Natural killer cell (primary cell): ENCODE results near the gene DNAH2. TPM values are rescaled to one million over a fixed set of nuclear protein-coding genes. Genes with fewer than 3 reads are reported as not detected.

ENCODE experiments used
- ATAC-seq, 3 donors: fragments of 150-1000 bp in 2 of 3; fragments of 200-7000 bp in 1 of 3; cut with Tn5 transposase; 1 replicate in 1 of 3; 2 replicates in 2 of 3; pipeline ENCODE4 v1.10.0; 2021; ENCODE audit warnings: mild to moderate bottlenecking in 2 of 3, moderate library complexity in 2 of 3
- DNase-seq, 2 donors: peaks; one replicate each; pipeline versions ENCODE4 v3.0.0 to v3.0.0-alpha.2; 2013 to 2021; ENCODE audit warnings: mixed read lengths in 1 of 2
- H3K27ac ChIP-seq: one replicate; pipeline ENCODE4 v1.5.1; 2013; ENCODE audit warnings: mild to moderate bottlenecking, low read length
- H3K27me3 ChIP-seq: one replicate; pipeline ENCODE4 v1.6.1; 2013; ENCODE audit warnings: low read length; ENCODE audit not compliant: control insufficient read depth, insufficient read depth
- H3K36me3 ChIP-seq: one replicate; pipeline ENCODE4 v1.6.1; 2013; ENCODE audit warnings: low read length; ENCODE audit not compliant: control insufficient read depth, insufficient read depth
- H3K4me1 ChIP-seq: one replicate; pipeline ENCODE4 v1.6.1; 2013; ENCODE audit warnings: low read length; ENCODE audit not compliant: control insufficient read depth, insufficient read depth
- H3K4me3 ChIP-seq: one replicate; pipeline ENCODE4 v1.5.1; 2013; ENCODE audit warnings: low read length
- H3K9me3 ChIP-seq: one replicate; pipeline ENCODE4 v1.6.1; 2013; ENCODE audit warnings: low read length; ENCODE audit not compliant: control insufficient read depth, insufficient read depth
- H3K27ac Mint-ChIP-seq, 2 donors: one replicate each; pipeline ENCODE4 v1.8.0; 2022; ENCODE audit warnings: mild to moderate bottlenecking in 2 of 2, mixed read lengths in 2 of 2, moderate library complexity in 1 of 2
- H3K27me3 Mint-ChIP-seq, 2 donors: one replicate each; pipeline ENCODE4 v1.8.0; 2022; ENCODE audit warnings: low read depth in 2 of 2, mixed read lengths in 2 of 2
- H3K36me3 Mint-ChIP-seq: one replicate; pipeline ENCODE4 v1.8.0; 2022; ENCODE audit warnings: mixed read lengths
- H3K4me1 Mint-ChIP-seq, 2 donors: one replicate each; pipeline ENCODE4 v1.8.0; 2022; ENCODE audit warnings: mixed read lengths in 2 of 2
- H3K4me3 Mint-ChIP-seq: one replicate; pipeline ENCODE4 v1.8.0; 2022; ENCODE audit warnings: mild to moderate bottlenecking, moderate library complexity, mixed read lengths
- H3K9me3 Mint-ChIP-seq, 2 donors: one replicate each; pipeline ENCODE4 v1.8.0; 2022; ENCODE audit warnings: mixed read lengths in 2 of 2
- CTCF ChIP-seq: fragments of 200-600 bp; IDR thresholded peaks from one replicate; pipeline ENCODE4 v1.8.0; 2022; ENCODE audit warnings: antibody characterized with exemption
- WGBS: methylation state at CpG from one replicate; pipeline ENCODE4 v1.1.7; 2013; ENCODE audit warnings: missing lambda C conversion rate; ENCODE audit not compliant: insufficient coverage; 5-methylcytosine and 5-hydroxymethylcytosine counted together
- intact Hi-C: fragments of 100-400 bp; cut with micrococcal nuclease; formaldehyde crosslinking; loops from one replicate; pipeline ENCODE4 v1.14.2; 2022
- total RNA-seq, 4 donors: library from RNA; stranded (reverse); fragments of 120-200 nt in 1 of 4; gene quantifications; one replicate each; pipeline versions ENCODE4 v1.2.3 to v1.2.4, GENCODE V29; 2013 to 2022

Gene DNAH2
- total RNA-seq, 3 donors from 2014 or later (not counting 1 experiment from before 2014, with no cell fraction given) = 0.05 to 0.07 TPM; not detected in 1

GRCh38 chr17:7836596-7837407, 119.3 kb downstream of the DNAH2 start:
- Histone ChIP-seq H3K27ac (peak overlapping the region; percentile 98), H3K4me3 (no peak overlapping the region), H3K27me3 (no peaks in the 10 kb centered on the region), H3K4me1 (peaks cover 61% of the 10 kb centered on the region), H3K9me3 (no peaks in the 10 kb centered on the region), H3K36me3 (no peaks in the 10 kb centered on the region)
- Mint-ChIP-seq H3K36me3 (no peaks in the 10 kb centered on the region), H3K27me3 (peaks cover 0 to 9% of the 10 kb centered on the region in 2 donors), H3K9me3 (no peaks in the 10 kb centered on the region), H3K4me3 (peak overlapping the region; percentile 94), H3K27ac (peak overlapping the region; percentile 97 to 100), H3K4me1 (peaks cover 53 to 79% of the 10 kb centered on the region in 2 donors)
- DNase-seq = peak; percentile 30 to 80
- intact Hi-C loops = no loop called here
- WGBS = 5% methylated on average over 9 of the region's 19 CpGs
- no peak for TF ChIP-seq CTCF
- ATAC-seq = no peak

DNA sequence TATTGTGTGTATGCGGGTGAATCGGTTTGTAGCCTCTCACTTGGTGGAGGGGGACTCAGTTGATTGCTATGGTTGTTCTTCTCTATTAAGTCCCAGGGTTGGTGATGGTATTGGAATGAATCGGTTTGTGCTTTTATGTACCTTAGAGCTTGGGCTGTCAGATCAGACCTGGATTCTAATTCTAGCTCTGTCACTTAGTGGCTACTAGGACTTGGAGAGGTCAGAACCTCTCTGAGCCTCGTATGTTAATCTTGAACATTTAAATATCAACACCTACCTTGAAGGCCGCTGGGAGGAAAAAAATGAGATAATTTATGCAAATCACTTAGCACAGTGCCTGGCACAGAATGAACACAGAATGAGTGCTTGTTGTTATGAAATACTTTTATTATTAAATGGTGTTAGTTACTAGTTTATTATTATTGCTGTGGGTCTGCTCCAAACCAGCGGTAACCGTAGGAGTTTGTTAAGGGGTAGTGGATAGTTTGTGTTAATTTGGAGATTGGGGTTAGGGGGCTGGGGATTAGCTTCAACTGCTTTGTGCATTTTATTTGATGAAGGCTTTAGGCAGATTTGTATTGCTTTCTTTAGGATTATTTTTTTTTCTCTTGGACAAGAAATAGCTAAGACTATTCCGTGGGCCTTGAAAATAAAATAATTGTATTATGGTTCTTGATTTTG, 120.0 kb downstream of the DNAH2 start:
- no peaks in the 10 kb centered on the region for H3K9me3 Mint-ChIP-seq
- Histone ChIP-seq H3K36me3 (no peaks in the 10 kb centered on the region), H3K4me3 (no peak overlapping the region), H3K27me3 (no peaks in the 10 kb centered on the region), H3K27ac (no peak overlapping the region), H3K9me3 (no peaks in the 10 kb centered on the region), H3K4me1 (peaks cover 67% of the 10 kb centered on the region)
- WGBS = 39% methylated on average over 6 of the region's 8 CpGs
- intact Hi-C loops = no loop called here
- DNase-seq (peak in 1 of 2 donors; percentile 50), ATAC-seq (no peak)
- H3K27me3 Mint-ChIP-seq = peaks cover 0 to 11% of the 10 kb centered on the region in 2 donors
- TF ChIP-seq CTCF = no peak
- no peaks in the 10 kb centered on the region for H3K36me3 Mint-ChIP-seq
- H3K27ac Mint-ChIP-seq = peak overlapping the region; percentile 97 to 100
- H3K4me3 Mint-ChIP-seq = peak overlapping the region; percentile 94
- H3K4me1 Mint-ChIP-seq = peaks cover 61 to 86% of the 10 kb centered on the region in 2 donors

GRCh38 chr17:7838090-7839075, 120.8 kb downstream of the DNAH2 start:
- Mint-ChIP-seq H3K4me1 (peaks cover 67 to 91% of the 10 kb centered on the region in 2 donors), H3K27me3 (peaks cover 0 to 11% of the 10 kb centered on the region in 2 donors), H3K4me3 (peak overlapping the region; percentile 58), H3K9me3 (no peaks in the 10 kb centered on the region), H3K27ac (peak overlapping the region; percentile 100), H3K36me3 (no peaks in the 10 kb centered on the region)
- 29% methylated on average over 9 of the region's 12 CpGs for WGBS
- no peaks in the 10 kb centered on the region for H3K36me3 ChIP-seq
- peak overlapping the region; percentile 14 for H3K27ac ChIP-seq
- no peaks in the 10 kb centered on the region for H3K27me3 ChIP-seq
- H3K9me3 ChIP-seq = no peaks in the 10 kb centered on the region
- peak; percentile 35 to 48 for DNase-seq
- no peak for TF ChIP-seq CTCF
- ATAC-seq = no peak
- H3K4me1 ChIP-seq = peaks cover 72% of the 10 kb centered on the region
- no peak overlapping the region for H3K4me3 ChIP-seq
- intact Hi-C loops = no loop called here
